HL-60 (cell line): ENCODE data around the gene COL23A1.

Experiments used
- DNase-seq, 2 experiments: peaks; one replicate each; pipeline ENCODE4 v3.0.0-alpha.2; 2010 to 2020; ENCODE audit warnings: low read depth in 1 of 2, low spot score in 1 of 2
- H3K27ac ChIP-seq: fragments of 250-450 bp; sonication (Bioruptor Pico); replicated peaks from 2 replicates; pipeline ENCODE4 v1.5.1; 2020; ENCODE audit warnings: mild to moderate bottlenecking, moderate library complexity
- H3K27me3 ChIP-seq: fragments of 250-450 bp; sonication (Bioruptor Pico); 2 replicates; pipeline ENCODE4 v1.5.1; 2021; ENCODE audit warnings: mild to moderate bottlenecking, moderate library complexity; ENCODE audit not compliant: insufficient read depth, poor library complexity, severe bottlenecking
- H3K4me3 ChIP-seq: replicated peaks from 2 replicates; pipeline ENCODE4 v1.5.1; 2011; ENCODE audit warnings: mild to moderate bottlenecking, control low read depth, low read length; ENCODE audit not compliant: insufficient read depth
- CTCF ChIP-seq: IDR thresholded peaks from one replicate; pipeline ENCODE4 v1.5.1; 2011; ENCODE audit warnings: low read length, control low read depth, inconsistent platforms; ENCODE audit not compliant: insufficient read depth
- GABPA ChIP-seq: IDR thresholded peaks from 2 replicates; pipeline ENCODE4 v1.6.1; 2012; ENCODE audit warnings: low read depth
- POLR2AphosphoS5 ChIP-seq: IDR thresholded peaks from 2 replicates; pipeline ENCODE4 v1.6.1; 2012; ENCODE audit warnings: low read depth
- REST ChIP-seq: IDR thresholded peaks from 2 replicates; pipeline ENCODE4 v1.6.1; 2012; ENCODE audit warnings: low read depth; ENCODE audit not compliant: insufficient replicate concordance
- SPI1 ChIP-seq: IDR thresholded peaks from 2 replicates; pipeline ENCODE4 v1.6.1; 2012; ENCODE audit warnings: low read depth, mild to moderate bottlenecking, borderline replicate concordance

COL23A1 gene

DNA sequence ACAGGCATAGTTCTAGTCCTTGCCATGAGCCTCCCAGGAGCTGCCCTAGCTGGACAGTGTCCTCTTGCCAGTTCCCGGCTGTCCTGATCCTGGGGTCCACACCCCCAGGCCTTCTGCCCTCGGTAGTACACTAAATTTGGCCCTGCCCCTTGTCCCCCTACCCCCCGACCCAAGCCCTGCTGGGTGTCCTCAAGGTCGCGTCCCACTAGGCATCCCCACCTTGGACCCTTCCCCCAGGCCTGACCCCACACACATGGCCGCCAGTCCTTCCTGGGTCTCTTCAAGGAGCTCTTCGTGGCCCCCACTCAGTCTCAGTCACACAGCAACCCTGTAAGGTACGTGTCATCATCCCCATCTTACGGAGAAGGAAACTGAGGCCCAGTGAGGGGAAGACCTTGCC is 317.6 kb downstream of the COL23A1 start:
- H3K27me3 ChIP-seq, result no peaks in the 10 kb centered on the region
- no peak for DNase-seq
- no peak overlapping the region for H3K27ac ChIP-seq
- no peak overlapping the region for H3K4me3 ChIP-seq
- TF ChIP-seq REST (no peak), CTCF (no peak), SPI1 (no peak), POLR2AphosphoS5 (no peak), GABPA (no peak)

GRCh38 chr5:178271726-178272479 is 318.3 kb downstream of the COL23A1 start:
- Histone ChIP-seq H3K27ac (no peak overlapping the region), H3K27me3 (no peaks in the 10 kb centered on the region), H3K4me3 (no peak overlapping the region)
- DNase-seq, result no peak
- TF ChIP-seq GABPA (no peak), CTCF (no peak), POLR2AphosphoS5 (no peak; the same call in 1 of the 2 replicates), SPI1 (no peak), REST (no peak)

GRCh38 chr5:178271231-178271630 is 319.0 kb downstream of the COL23A1 start:
- Histone ChIP-seq H3K4me3 (no peak overlapping the region), H3K27me3 (no peaks in the 10 kb centered on the region), H3K27ac (no peak overlapping the region)
- no peak for DNase-seq
- TF ChIP-seq REST, result no peak
- TF ChIP-seq POLR2AphosphoS5, result no peak
- TF ChIP-seq SPI1, result no peak
- no peak for TF ChIP-seq CTCF
- no peak for TF ChIP-seq GABPA
